Thoracic aorta (tissue), 2 donors: ENCODE data around the gene MUC20. TPM values are rescaled to one million over a fixed set of nuclear protein-coding genes. Genes with fewer than 3 reads are reported as not detected.
"Not testable (repeated sequence)": the region's sequence is repeated elsewhere in the genome, so short reads cannot be mapped to it uniquely, and the experiment has no call there.

Source experiments
- ATAC-seq: fragments of 150-250 bp; one replicate; pipeline ENCODE4 v1.8.0; 2017; ENCODE audit warnings: low read depth; ENCODE audit not compliant: insufficient number of reproducible peaks, low FRiP score
- DNase-seq: peaks from one replicate; pipeline ENCODE4 v3.0.0-alpha.2; 2020; ENCODE audit warnings: low spot score
- H3K27ac ChIP-seq, 2 donors: fragments of 200-600 bp; sonication (generic); 1 replicate in 1 of 2; 2 replicates in 1 of 2; pipeline ENCODE4 v1.5.1; 2016; ENCODE audit warnings: mild to moderate bottlenecking in 2 of 2, moderate library complexity in 2 of 2
- H3K27me3 ChIP-seq: fragments of 200-600 bp; sonication (generic); replicated peaks from 2 replicates; pipeline ENCODE4 v1.6.0; 2016; ENCODE audit warnings: mild to moderate bottlenecking; ENCODE audit not compliant: insufficient read depth
- H3K36me3 ChIP-seq: fragments of 200-600 bp; sonication (generic); one replicate; pipeline ENCODE4 v1.5.1; 2016
- H3K4me1 ChIP-seq, 2 donors: fragments of 200-600 bp; sonication (generic); 1 replicate in 1 of 2; 2 replicates in 1 of 2; pipeline versions ENCODE4 v1.5.1 to v1.6.0; 2016; ENCODE audit warnings: low read depth in 2 of 2, mild to moderate bottlenecking in 1 of 2; ENCODE audit not compliant: control insufficient read depth in 1 of 2
- H3K4me3 ChIP-seq: fragments of 200-600 bp; sonication (generic); 2 replicates; pipeline ENCODE4 v1.5.1; 2016; ENCODE audit warnings: mild to moderate bottlenecking
- H3K9me3 ChIP-seq: fragments of 200-600 bp; sonication (generic); 2 replicates; pipeline ENCODE4 v1.5.1; 2016
- total RNA-seq, 2 donors: library from RNA; depleted of rRNA; stranded (reverse); fragments of >200 nt; gene quantifications; one replicate each; pipeline versions ENCODE4 v1.1.0 to v1.2.3, GENCODE V29; 2016
- TF ChIP-seq, protein P1 (sequence below): fragments of 200-600 bp; sonication (generic); IDR thresholded peaks from one replicate; pipeline ENCODE4 v1.5.1; 2019; ENCODE audit warnings: antibody characterized with exemption

The MUC20 gene
- total RNA-seq, 2 donors from 2014 or later: 3.4 to 6.8 TPM

DNA sequence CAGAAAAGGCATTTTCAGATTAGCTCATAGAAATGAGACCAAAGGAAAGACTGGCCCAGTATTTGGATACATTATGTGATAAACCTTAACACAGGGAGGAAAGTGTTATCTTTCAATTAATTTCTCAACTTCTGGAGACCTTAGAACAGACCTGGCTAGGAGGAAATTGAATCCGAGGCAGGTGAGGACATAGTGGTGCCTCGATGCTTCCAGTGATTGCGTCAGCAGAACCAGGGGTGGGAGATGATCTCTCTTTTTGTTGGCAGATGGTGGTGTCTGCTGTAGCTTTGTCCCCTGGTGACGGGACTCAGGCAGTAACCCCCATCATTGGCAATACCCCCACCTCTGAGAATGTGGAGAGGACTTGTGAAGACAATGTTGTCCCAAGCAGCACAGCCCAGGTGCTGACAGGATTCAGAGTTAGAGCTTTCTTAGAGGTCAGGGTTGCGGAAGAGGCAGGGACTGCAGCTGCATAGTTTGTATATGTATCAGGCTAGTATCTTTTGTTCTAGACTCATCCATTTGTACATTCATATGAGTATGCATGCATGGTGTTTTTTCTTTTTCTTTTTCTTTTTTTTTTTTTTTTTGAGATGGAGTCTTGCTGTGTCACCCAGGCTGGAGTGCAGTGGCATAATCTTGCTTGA, 27.9 kb upstream of the MUC20 start:
- peaks cover 52% of the 10 kb centered on the region for H3K36me3 ChIP-seq
- ATAC-seq: no peak
- H3K27ac ChIP-seq: no peak overlapping the region
- H3K4me3 ChIP-seq: no peak overlapping the region
- no peaks in the 10 kb centered on the region for H3K4me1 ChIP-seq
- no peak for DNase-seq
- no peaks in the 10 kb centered on the region for H3K9me3 ChIP-seq
- TF ChIP-seq, protein P1, sequence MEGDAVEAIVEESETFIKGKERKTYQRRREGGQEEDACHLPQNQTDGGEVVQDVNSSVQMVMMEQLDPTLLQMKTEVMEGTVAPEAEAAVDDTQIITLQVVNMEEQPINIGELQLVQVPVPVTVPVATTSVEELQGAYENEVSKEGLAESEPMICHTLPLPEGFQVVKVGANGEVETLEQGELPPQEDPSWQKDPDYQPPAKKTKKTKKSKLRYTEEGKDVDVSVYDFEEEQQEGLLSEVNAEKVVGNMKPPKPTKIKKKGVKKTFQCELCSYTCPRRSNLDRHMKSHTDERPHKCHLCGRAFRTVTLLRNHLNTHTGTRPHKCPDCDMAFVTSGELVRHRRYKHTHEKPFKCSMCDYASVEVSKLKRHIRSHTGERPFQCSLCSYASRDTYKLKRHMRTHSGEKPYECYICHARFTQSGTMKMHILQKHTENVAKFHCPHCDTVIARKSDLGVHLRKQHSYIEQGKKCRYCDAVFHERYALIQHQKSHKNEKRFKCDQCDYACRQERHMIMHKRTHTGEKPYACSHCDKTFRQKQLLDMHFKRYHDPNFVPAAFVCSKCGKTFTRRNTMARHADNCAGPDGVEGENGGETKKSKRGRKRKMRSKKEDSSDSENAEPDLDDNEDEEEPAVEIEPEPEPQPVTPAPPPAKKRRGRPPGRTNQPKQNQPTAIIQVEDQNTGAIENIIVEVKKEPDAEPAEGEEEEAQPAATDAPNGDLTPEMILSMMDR: no peak
- H3K27me3 ChIP-seq: no peaks in the 10 kb centered on the region

DNA sequence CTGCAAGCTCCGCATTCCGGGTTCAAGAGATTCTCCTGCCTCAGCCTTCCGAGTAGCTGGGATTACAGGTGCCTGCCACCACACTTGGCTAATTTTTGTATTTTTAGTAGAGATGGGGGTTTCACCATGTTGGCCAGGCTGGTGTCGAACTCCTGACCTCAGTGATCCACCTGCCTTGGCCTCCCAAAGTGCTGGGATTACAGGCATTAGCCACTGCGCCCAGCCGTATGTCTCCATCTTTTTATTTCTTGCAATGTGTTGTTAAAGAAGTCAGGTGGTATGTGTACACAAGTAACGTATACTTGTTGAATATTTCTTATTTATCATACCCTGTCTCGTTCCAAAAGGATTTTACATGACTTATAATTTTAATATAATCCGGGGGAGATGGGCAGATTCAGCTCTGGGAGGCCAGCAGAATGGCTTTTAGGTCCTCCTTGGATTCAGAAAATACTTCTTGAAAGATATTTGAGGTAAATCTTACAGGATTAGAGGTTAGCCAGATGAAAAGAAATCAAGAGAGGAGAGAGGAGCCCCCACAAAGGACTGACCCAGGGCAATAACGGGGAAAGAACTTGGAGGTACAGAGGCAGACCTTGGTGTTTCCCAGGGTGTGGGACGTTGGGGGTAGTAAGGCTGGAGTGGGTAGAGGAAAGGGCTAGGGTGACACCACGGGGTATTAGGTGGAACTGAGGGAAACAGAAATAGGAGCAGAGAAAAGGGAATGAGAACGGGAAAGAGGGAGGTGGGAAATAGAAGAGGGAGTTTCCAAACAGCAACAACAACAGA, 27.2 kb upstream of the MUC20 start:
- Histone ChIP-seq H3K36me3 (peaks cover 56% of the 10 kb centered on the region), H3K27me3 (no peaks in the 10 kb centered on the region), H3K4me3 (no peak overlapping the region), H3K27ac (no peak overlapping the region), H3K4me1 (no peaks in the 10 kb centered on the region), H3K9me3 (no peaks in the 10 kb centered on the region)
- ATAC-seq (no peak), DNase-seq (no peak)
- TF ChIP-seq, protein P1: no peak

DNA sequence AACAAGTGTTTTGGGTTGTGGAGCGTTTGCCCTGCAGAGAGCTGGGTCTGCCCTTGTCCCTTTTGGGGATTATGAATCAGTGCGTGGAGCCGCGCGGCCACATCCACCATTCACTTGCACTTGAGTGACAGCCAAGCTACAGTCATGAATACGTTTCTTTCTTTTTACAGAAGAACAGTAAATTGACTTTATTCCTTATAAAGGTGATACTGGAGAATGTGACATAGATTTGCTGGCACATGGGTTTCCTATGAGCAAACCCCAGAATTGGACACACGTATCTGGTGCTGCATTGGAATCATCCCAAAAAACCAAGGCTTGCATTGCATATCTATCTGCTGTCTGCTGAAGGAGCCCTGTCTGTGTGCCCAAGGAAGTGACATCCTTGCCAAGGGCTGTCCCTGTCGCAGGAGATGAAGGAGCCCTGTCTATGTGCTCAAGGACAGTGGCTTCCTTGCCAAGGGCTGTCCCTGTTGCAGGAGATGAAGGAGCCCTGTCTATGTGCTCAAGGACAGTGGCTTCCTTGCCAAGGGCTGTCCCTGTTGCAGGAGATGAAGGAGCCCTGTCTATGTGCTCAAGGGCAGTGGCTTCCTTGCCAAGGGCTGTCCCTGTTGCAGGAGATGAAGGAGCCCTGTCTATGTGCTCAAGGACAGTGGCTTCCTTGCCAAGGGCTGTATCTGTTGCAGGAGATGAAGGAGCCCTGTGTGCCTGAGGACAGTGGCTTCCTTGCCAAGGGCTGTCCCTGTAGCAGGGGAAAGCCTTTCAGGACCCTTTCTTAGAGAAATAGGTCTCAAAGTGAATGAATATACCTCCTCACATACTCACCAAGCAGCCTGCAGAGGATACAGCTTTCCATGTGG, 26.3 kb upstream of the MUC20 start:
- H3K4me3 ChIP-seq, H3K27ac ChIP-seq, DNase-seq, H3K27me3 ChIP-seq, H3K9me3 ChIP-seq, ATAC-seq, H3K4me1 ChIP-seq: not testable (repeated sequence)
- peaks cover 50% of the 10 kb centered on the region for H3K36me3 ChIP-seq

DNA sequence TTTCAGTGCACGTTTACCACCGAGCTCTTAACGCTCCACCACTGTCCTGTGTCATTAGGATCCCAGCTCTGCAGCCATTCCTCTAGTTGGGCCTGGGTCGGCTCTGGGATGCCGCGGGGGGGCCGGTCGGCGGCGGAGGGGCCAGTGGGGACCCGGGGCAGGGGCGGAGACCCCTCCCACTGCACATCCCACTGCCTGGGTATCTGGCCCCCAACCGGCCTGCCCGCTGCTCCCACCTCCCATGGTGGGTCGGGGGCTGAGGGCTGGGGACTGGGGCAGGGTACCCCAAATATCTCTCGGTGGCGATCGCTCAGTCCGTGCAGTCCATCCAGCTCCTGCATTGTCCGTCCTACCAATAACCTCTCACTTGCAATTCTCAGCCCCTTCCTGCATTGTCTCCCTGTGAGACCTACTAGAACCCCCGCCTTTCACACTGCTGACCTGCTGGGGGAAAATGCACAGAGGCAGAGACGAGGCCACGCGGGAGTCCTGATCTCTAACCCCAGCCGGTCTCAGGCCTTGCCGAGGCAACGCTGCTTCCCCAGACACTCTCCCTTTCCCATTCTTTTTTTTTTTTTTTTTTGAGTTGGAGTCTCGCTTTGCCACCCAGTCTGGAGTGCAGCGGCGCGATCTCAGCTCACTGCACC, 24.0 kb upstream of the MUC20 start:
- H3K36me3 ChIP-seq: peaks cover 40% of the 10 kb centered on the region

More for the DNA sequence above, 24.0 kb upstream of the MUC20 start:
- Histone ChIP-seq H3K27me3 (no peaks in the 10 kb centered on the region), H3K4me1 (no peaks in the 10 kb centered on the region), H3K27ac (no peak overlapping the region), H3K4me3 (no peak overlapping the region), H3K9me3 (no peaks in the 10 kb centered on the region)
- TF ChIP-seq, protein P1: no peak
- no peak for ATAC-seq
- no peak for DNase-seq
